Mesenchymal stem cell (in vitro differentiated cells and primary cell): Measurements from ENCODE around the gene AURKB.
A peak's percentile ranks its signal among the peaks of the same experiment; 100 is the strongest.

Source experiments
- DNase-seq: peaks from one replicate; pipeline ENCODE4 v3.0.0-alpha.2; 2013
- H2AFZ ChIP-seq: one replicate; pipeline ENCODE4 v1.6.1; 2013; ENCODE audit warnings: low read depth, mild to moderate bottlenecking, control low read depth, inconsistent platforms, low read length, moderate library complexity
- H2AK5ac ChIP-seq: 2 replicates; pipeline ENCODE4 v1.6.1; 2013; ENCODE audit warnings: low read length, moderate library complexity, mild to moderate bottlenecking, inconsistent platforms; ENCODE audit not compliant: severe bottlenecking
- H2BK120ac ChIP-seq: one replicate; pipeline ENCODE4 v1.6.1; 2013; ENCODE audit warnings: low read depth, mild to moderate bottlenecking, inconsistent platforms, low read length, moderate library complexity
- H2BK12ac ChIP-seq, 2 experiments: one replicate each; pipeline ENCODE4 v1.6.1; 2013; ENCODE audit warnings: inconsistent platforms in 2 of 2, low read length in 2 of 2, mild to moderate bottlenecking in 2 of 2, moderate library complexity in 2 of 2, control low read depth in 1 of 2
- H2BK15ac ChIP-seq: one replicate; pipeline ENCODE4 v1.6.1; 2013; ENCODE audit warnings: mild to moderate bottlenecking, low read depth, inconsistent platforms; ENCODE audit not compliant: poor library complexity, severe bottlenecking
- H2BK5ac ChIP-seq: 2 replicates; pipeline ENCODE4 v1.6.1; 2013; ENCODE audit warnings: low read depth, mild to moderate bottlenecking, low read length, control low read depth, inconsistent platforms; ENCODE audit not compliant: poor library complexity, severe bottlenecking
- H3K14ac ChIP-seq, 2 experiments: one replicate each; pipeline ENCODE4 v1.6.1; 2013; ENCODE audit warnings: inconsistent platforms in 2 of 2, low read length in 2 of 2, control low read depth in 1 of 2, mild to moderate bottlenecking in 1 of 2, moderate library complexity in 1 of 2
- H3K18ac ChIP-seq, 2 experiments: one replicate each; pipeline ENCODE4 v1.6.1; 2013; ENCODE audit warnings: inconsistent platforms in 2 of 2, low read length in 2 of 2, control low read depth in 1 of 2, low read depth in 1 of 2, mild to moderate bottlenecking in 1 of 2
- H3K23ac ChIP-seq, 2 experiments: one replicate each; pipeline ENCODE4 v1.6.1; 2013; ENCODE audit warnings: inconsistent platforms in 2 of 2, low read length in 2 of 2, mild to moderate bottlenecking in 2 of 2, moderate library complexity in 2 of 2, control low read depth in 1 of 2
- H3K27ac ChIP-seq: 2 replicates; pipeline ENCODE4 v1.5.1; 2013; ENCODE audit warnings: mild to moderate bottlenecking, moderate library complexity, low read length, control low read depth, inconsistent platforms; ENCODE audit not compliant: poor library complexity, severe bottlenecking
- H3K27me3 ChIP-seq, 2 experiments: 2 replicates each; pipeline versions ENCODE4 v1.6.1 to v1.7.0; 2013; ENCODE audit warnings: low read length in 2 of 2, mild to moderate bottlenecking in 2 of 2, moderate library complexity in 2 of 2, control low read depth in 1 of 2, inconsistent platforms in 1 of 2; ENCODE audit not compliant: control insufficient read depth in 1 of 2, insufficient read depth in 1 of 2
- H3K36me3 ChIP-seq, 2 experiments: 2 replicates each; pipeline versions ENCODE4 v1.6.1 to v1.7.0; 2013; ENCODE audit warnings: low read length in 2 of 2, control low read depth in 1 of 2, inconsistent platforms in 1 of 2, low read depth in 1 of 2, mild to moderate bottlenecking in 1 of 2; ENCODE audit not compliant: insufficient read depth in 2 of 2, control insufficient read depth in 1 of 2
- H3K4ac ChIP-seq, 2 experiments: one replicate each; pipeline ENCODE4 v1.6.1; 2013; ENCODE audit warnings: inconsistent platforms in 2 of 2, low read length in 2 of 2, mild to moderate bottlenecking in 2 of 2, moderate library complexity in 2 of 2, control low read depth in 1 of 2, low read depth in 1 of 2
- H3K4me1 ChIP-seq: 2 replicates; pipeline ENCODE4 v1.6.1; 2013; ENCODE audit warnings: low read depth, low read length, control low read depth; ENCODE audit not compliant: control insufficient read depth, insufficient read depth
- H3K4me2 ChIP-seq: 2 replicates; pipeline ENCODE4 v1.6.1; 2013; ENCODE audit warnings: low read length, mild to moderate bottlenecking, inconsistent platforms; ENCODE audit not compliant: poor library complexity, severe bottlenecking
- H3K4me3 ChIP-seq, 2 experiments: 2 replicates each; pipeline versions ENCODE4 v1.5.1 to v1.7.0; 2013; ENCODE audit warnings: low read length in 2 of 2, mild to moderate bottlenecking in 2 of 2, control low read depth in 1 of 2, low read depth in 1 of 2; ENCODE audit not compliant: insufficient read depth in 1 of 2
- H3K79me1 ChIP-seq: replicated peaks from 2 replicates; pipeline ENCODE4 v1.6.1; 2013; ENCODE audit warnings: mild to moderate bottlenecking, control low read depth, low read length, inconsistent platforms; ENCODE audit not compliant: poor library complexity, severe bottlenecking
- H3K9ac ChIP-seq: 2 replicates; pipeline ENCODE4 v1.7.0; 2013; ENCODE audit warnings: mild to moderate bottlenecking, low read length, moderate library complexity
- H3K9me3 ChIP-seq: 2 replicates; pipeline ENCODE4 v1.7.0; 2013; ENCODE audit warnings: mild to moderate bottlenecking, low read length; ENCODE audit not compliant: control insufficient read depth
- H4K8ac ChIP-seq: one replicate; pipeline ENCODE4 v1.6.1; 2013; ENCODE audit warnings: inconsistent platforms, mild to moderate bottlenecking, low read length, moderate library complexity
- H4K91ac ChIP-seq: one replicate; pipeline ENCODE4 v1.6.1; 2013; ENCODE audit warnings: mild to moderate bottlenecking, low read length, inconsistent platforms
- WGBS: methylation state at CpG from one replicate; pipeline ENCODE4 v1.1.7; 2013; ENCODE audit warnings: mixed read lengths; 5-methylcytosine and 5-hydroxymethylcytosine counted together

AURKB gene

DNA sequence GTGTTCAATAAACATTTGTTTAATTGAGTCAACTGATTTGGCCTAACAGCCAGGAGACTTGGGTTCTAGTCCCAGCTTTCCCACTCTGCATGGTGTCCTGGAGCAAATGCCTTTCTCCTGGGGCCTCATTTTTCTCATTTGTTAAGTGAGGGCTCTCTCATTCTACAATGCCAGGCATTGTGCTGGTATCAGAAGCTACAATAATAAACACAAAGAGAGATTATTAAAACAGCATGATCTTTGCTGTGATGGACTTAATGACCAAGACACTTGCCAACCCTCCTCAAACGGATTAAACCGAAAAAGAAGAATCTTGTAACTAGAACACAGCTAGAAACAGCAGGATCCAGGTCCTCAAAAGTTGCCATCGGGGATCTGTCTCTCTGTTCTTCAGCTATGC lies 42.8 kb downstream of the AURKB start:
- Histone ChIP-seq H4K8ac (no peak overlapping the region), H3K23ac (no peak overlapping the region), H2BK15ac (no peak overlapping the region), H3K27me3 (no peaks in the 10 kb centered on the region), H4K91ac (no peak overlapping the region), H3K9ac (no peak overlapping the region), H3K9me3 (no peaks in the 10 kb centered on the region), H3K36me3 (no peaks in the 10 kb centered on the region), H3K18ac (no peak overlapping the region), H2AK5ac (no peak overlapping the region), H3K4me1 (peaks cover 19% of the 10 kb centered on the region), H3K4ac (no peak overlapping the region), H3K14ac (no peak overlapping the region), H3K4me2 (no peak overlapping the region), H2BK120ac (no peak overlapping the region), H3K27ac (no peak overlapping the region), H2BK12ac (no peak overlapping the region), H3K79me1 (peaks cover 2% of the 10 kb centered on the region), H3K4me3 (no peak overlapping the region), H2BK5ac (no peak overlapping the region), H2AFZ (no peak overlapping the region)
- 93% methylated on average over 3 of the region's 3 CpGs for WGBS
- no peak for DNase-seq

- Histone ChIP-seq H3K79me1 (peaks cover 2% of the 10 kb centered on the region), H2BK12ac (no peak overlapping the region), H3K4me2 (no peak overlapping the region), H3K18ac (no peak overlapping the region), H3K4me1 (peaks cover 21% of the 10 kb centered on the region), H2BK5ac (no peak overlapping the region), H3K27me3 (no peaks in the 10 kb centered on the region), H4K8ac (no peak overlapping the region), H3K23ac (no peak overlapping the region), H3K36me3 (no peaks in the 10 kb centered on the region), H3K9me3 (no peaks in the 10 kb centered on the region), H3K4me3 (no peak overlapping the region), H3K4ac (no peak overlapping the region), H2AFZ (no peak overlapping the region), H3K27ac (no peak overlapping the region), H3K14ac (no peak overlapping the region), H2BK15ac (no peak overlapping the region), H2BK120ac (peak overlapping the region; percentile 15), H4K91ac (no peak overlapping the region), H2AK5ac (no peak overlapping the region), H3K9ac (no peak overlapping the region)
- no peak for DNase-seq
- 95% methylated on average over 4 of the region's 6 CpGs for WGBS
Measured at GRCh38 chr17:8166731-8167130, 43.6 kb downstream of the AURKB start.

- Histone ChIP-seq H2BK5ac (no peak overlapping the region), H3K9ac (no peak overlapping the region), H2BK15ac (no peak overlapping the region), H4K91ac (no peak overlapping the region), H2BK120ac (peak overlapping the region; percentile 39), H3K79me1 (peaks cover 7% of the 10 kb centered on the region), H4K8ac (peak overlapping the region; percentile 29), H3K4me3 (no peak overlapping the region), H3K4me1 (peaks cover 31% of the 10 kb centered on the region), H3K23ac (no peak overlapping the region), H3K36me3 (peaks cover 11 to 16% of the 10 kb centered on the region in 2 experiments), H2AK5ac (no peak overlapping the region), H3K27me3 (no peaks in the 10 kb centered on the region), H3K4me2 (no peak overlapping the region), H3K9me3 (no peaks in the 10 kb centered on the region), H2AFZ (no peak overlapping the region), H3K4ac (no peak overlapping the region), H2BK12ac (peak overlapping the region; percentile 59), H3K27ac (peak overlapping the region; percentile 52), H3K18ac (peak overlapping the region in 1 of 2 experiments; percentile 72), H3K14ac (no peak overlapping the region)
- DNase-seq, result no peak
- 88% methylated on average over 5 of the region's 6 CpGs for WGBS
Measured at GRCh38 chr17:8164815-8165131, 45.6 kb downstream of the AURKB start.

DNA sequence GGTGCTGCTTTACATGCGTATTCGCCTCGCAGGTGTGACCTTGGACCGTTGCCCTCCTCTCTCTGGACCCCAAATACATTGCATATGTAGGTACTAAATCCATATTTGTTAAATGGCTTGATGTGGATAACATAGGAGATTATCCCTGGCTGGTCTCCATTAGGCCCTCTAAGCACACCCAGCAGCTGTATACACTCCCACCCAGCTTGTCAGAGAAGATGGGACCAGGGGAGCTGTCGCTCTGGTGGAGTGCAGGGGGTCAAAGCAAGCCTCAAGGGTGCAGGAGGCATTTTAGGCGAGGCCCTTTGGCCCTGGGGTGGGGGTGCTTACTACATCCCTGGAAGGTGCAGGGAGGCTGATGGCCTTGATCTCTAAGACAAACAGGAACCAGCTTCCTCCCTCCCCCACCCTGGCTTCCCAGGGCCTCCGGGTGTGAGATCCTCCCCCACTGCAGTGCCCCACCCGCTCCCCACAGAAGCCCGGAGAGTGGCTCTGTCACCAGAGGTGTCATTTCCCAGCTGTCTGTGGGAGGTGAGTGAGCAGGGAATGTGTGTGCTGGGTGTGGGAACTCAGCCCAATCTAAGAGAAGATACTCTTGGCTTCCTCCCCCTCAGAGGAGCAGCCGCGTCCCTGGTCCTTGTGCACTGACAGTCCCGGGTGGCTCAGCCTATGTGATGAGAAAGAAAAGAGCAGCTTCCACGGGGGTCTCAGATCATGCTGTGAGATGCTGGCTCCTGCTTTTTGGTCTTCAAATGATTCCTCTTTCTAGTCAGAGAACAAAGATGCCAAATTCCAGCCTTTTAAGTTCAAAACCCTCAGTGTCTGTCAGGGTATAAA lies 46.2 kb downstream of the AURKB start:
- no peak overlapping the region for H3K4me3 ChIP-seq
- H2AFZ ChIP-seq, result peak overlapping the region; percentile 77
- H3K4me1 ChIP-seq, result peaks cover 31% of the 10 kb centered on the region
- no peaks in the 10 kb centered on the region for H3K27me3 ChIP-seq
- 34% methylated on average over 7 of the region's 13 CpGs for WGBS
- peak overlapping the region; percentile 50 for H2AK5ac ChIP-seq
- peak overlapping the region; percentile 59 to 94 for H2BK12ac ChIP-seq
- peak overlapping the region; percentile 38 to 57 for H3K4ac ChIP-seq
- peak overlapping the region; percentile 41 for H4K8ac ChIP-seq
- H3K27ac ChIP-seq, result peak overlapping the region; percentile 52
- H3K79me1 ChIP-seq, result peaks cover 13% of the 10 kb centered on the region
- peak overlapping the region; percentile 30 for H4K91ac ChIP-seq
- H3K4me2 ChIP-seq, result peak overlapping the region; percentile 45
- peak overlapping the region in 1 of 2 experiments; percentile 92 for H3K14ac ChIP-seq
- peak overlapping the region; percentile 39 for H2BK120ac ChIP-seq
- peak overlapping the region; percentile 72 to 80 for H3K18ac ChIP-seq
- H3K36me3 ChIP-seq, result peaks cover 17 to 20% of the 10 kb centered on the region in 2 experiments
- H2BK15ac ChIP-seq, result peak overlapping the region; percentile 21
- DNase-seq, result peak; percentile 66
- H2BK5ac ChIP-seq, result no peak overlapping the region
- no peak overlapping the region for H3K23ac ChIP-seq
- peak overlapping the region; percentile 87 for H3K9ac ChIP-seq
- no peaks in the 10 kb centered on the region for H3K9me3 ChIP-seq
